ENCODE measurements around the gene TP53I11.

The TP53I11 gene

GRCh38 chr11:44938066-44938691 lies 12.5 kb downstream of the TP53I11 start:
- DNase-seq: no peak

GRCh38 chr11:44936951-44937543 lies 13.6 kb downstream of the TP53I11 start:
- no peak for DNase-seq

- DNase-seq: peak; percentile 85
Observed at GRCh38 chr11:44936525-44936924, 14.2 kb downstream of the TP53I11 start.

GRCh38 chr11:44934735-44935250 lies 15.9 kb downstream of the TP53I11 start:
- DNase-seq: no peak

- DNase-seq: no peak
Observed at GRCh38 chr11:44934110-44934509, 16.6 kb downstream of the TP53I11 start.

GRCh38 chr11:44931466-44931865 lies 19.2 kb downstream of the TP53I11 start:
- DNase-seq: no peak

GRCh38 chr11:44930588-44931302 lies 19.9 kb downstream of the TP53I11 start:
- no peak for DNase-seq

GRCh38 chr11:44928816-44929215 lies 21.9 kb downstream of the TP53I11 start:
- DNase-seq: no peak

GRCh38 chr11:44928144-44928543 lies 22.5 kb downstream of the TP53I11 start:
- DNase-seq: no peak

- peak; percentile 80 for DNase-seq
Observed at GRCh38 chr11:44927174-44927661, 23.5 kb downstream of the TP53I11 start.

- no peak for DNase-seq
Observed at GRCh38 chr11:44926036-44926435, 24.6 kb downstream of the TP53I11 start.

GRCh38 chr11:44923806-44924205 lies 26.9 kb downstream of the TP53I11 start:
- DNase-seq: no peak

GRCh38 chr11:44923115-44923514 lies 27.6 kb downstream of the TP53I11 start:
- no peak for DNase-seq

GRCh38 chr11:44920451-44920850 lies 30.2 kb downstream of the TP53I11 start:
- DNase-seq: no peak

- no peak for DNase-seq
Observed at GRCh38 chr11:44917741-44918140, 32.9 kb downstream of the TP53I11 start.

GRCh38 chr11:44916801-44917385 lies 33.8 kb downstream of the TP53I11 start:
- DNase-seq: no peak

- no peak for DNase-seq
Observed at GRCh38 chr11:44916331-44916730, 34.4 kb downstream of the TP53I11 start.

- DNase-seq: peak; percentile 50
Observed at GRCh38 chr11:44915621-44916020, 35.1 kb downstream of the TP53I11 start.

GRCh38 chr11:44915004-44915403 lies 35.7 kb downstream of the TP53I11 start:
- DNase-seq: no peak

GRCh38 chr11:44914105-44914504 lies 36.6 kb downstream of the TP53I11 start:
- DNase-seq: no peak

- no peak for DNase-seq
Observed at GRCh38 chr11:44913502-44913901, 37.2 kb downstream of the TP53I11 start.

GRCh38 chr11:44912270-44912987 lies 38.3 kb downstream of the TP53I11 start:
- no peak for DNase-seq
